Measurements from ENCODE around the gene CRACR2A. TPM values are rescaled to one million over a fixed set of nuclear protein-coding genes. Genes with fewer than 3 reads are reported as not detected.

Gene CRACR2A
- polyA plus RNA-seq, 3 donors = 2.8 to 10.7 (median 5.8) TPM

DNA sequence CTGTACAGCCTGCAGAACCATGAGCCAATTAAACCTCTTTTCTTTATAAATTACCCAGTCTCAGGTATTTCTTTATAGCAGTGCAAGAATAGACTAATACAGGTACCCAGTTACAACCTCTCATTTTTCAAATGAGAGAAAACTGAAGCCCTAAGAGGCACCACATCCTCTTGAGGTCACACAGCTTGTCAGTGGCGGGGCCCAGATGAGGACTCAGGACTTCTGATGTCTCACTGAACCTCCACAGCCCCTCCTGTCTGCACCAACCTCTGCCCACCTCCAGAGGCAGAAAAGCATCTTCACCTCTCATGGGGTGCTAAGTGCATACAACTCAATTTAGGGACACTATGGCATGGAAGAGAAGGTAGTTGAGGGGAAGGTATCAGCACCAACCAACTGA is 120.7 kb downstream of the CRACR2A start:
- Histone ChIP-seq H4K20me1 (ENCODE audit: insufficient read depth, low read length) (no peaks in the 10 kb centered on the region), H3K9me3 (replicated peaks in 1 of 2; ENCODE audit: control insufficient read depth in 1 of 2, insufficient read depth in 1 of 2, low read length in 2 of 2) (no peaks in the 10 kb centered on the region), H3K4me3 (replicated peaks in 1 of 3; ENCODE audit: low read depth in 2 of 3, low read length in 3 of 3) (no peak overlapping the region), H3K27me3 (ENCODE audit: control insufficient read depth in 2 of 2, insufficient read depth in 2 of 2, low read length in 2 of 2) (no peaks in the 10 kb centered on the region), H3K4me1 (ENCODE audit: control insufficient read depth in 1 of 2, insufficient read depth in 2 of 2, low read length in 2 of 2) (no peaks in the 10 kb centered on the region), H3K4me2 (replicated peaks; ENCODE audit: extremely low read depth, low read length, poor library complexity, severe bottlenecking) (no peak overlapping the region), H3K27ac (ENCODE audit: low read depth in 1 of 2, low read length in 2 of 2) (no peak overlapping the region), H2AFZ (ENCODE audit: insufficient read depth, low read depth, low read length, poor library complexity, severe bottlenecking) (no peak overlapping the region), H3K79me2 (ENCODE audit: insufficient read depth, low read length) (no peaks in the 10 kb centered on the region), H3K9ac (ENCODE audit: insufficient read depth, low read length, poor library complexity, severe bottlenecking) (no peak overlapping the region), H3K36me3 (replicated peaks in 1 of 2; ENCODE audit: control insufficient read depth in 1 of 2, insufficient read depth in 2 of 2, low read length in 2 of 2) (peaks cover 45 to 85% of the 10 kb centered on the region in 2 donors)
- TF ChIP-seq CTCF (IDR thresholded peaks at IDR 0.05) = no peak
- Mint-ChIP-seq H3K27me3 (ENCODE audit: low read depth in 3 of 3) (peaks cover 0 to 2% (median 0%) of the 10 kb centered on the region in 3 donors), H3K4me1 (no peaks in the 10 kb centered on the region), H3K27ac (peak overlapping the region in 2 of 7 donors; percentile 19 to 61), H3K4me3 (no peak overlapping the region), H3K9me3 (peaks cover 0 to 4% (median 0%) of the 10 kb centered on the region in 7 donors), H3K36me3 (peaks cover 65 to 70% of the 10 kb centered on the region in 2 donors)
- 92% methylated on average over 1 of the region's 1 CpG for WGBS (ENCODE audit: insufficient coverage)
- no peak for DNase-seq
- intact Hi-C loops (cut with micrococcal nuclease) = no loop called here

GRCh38 chr12:3631759-3632158 is 121.2 kb downstream of the CRACR2A start:
- intact Hi-C loops (cut with micrococcal nuclease) = no loop called here
- no peak overlapping the region for H3K27ac ChIP-seq (ENCODE audit: low read depth in 1 of 2, low read length in 2 of 2)
- no peak overlapping the region for H3K4me3 ChIP-seq (replicated peaks in 1 of 3; ENCODE audit: low read depth in 2 of 3, low read length in 3 of 3)
- H2AFZ ChIP-seq (ENCODE audit: insufficient read depth, low read depth, low read length, poor library complexity, severe bottlenecking) = no peak overlapping the region
- no peak overlapping the region for H3K4me2 ChIP-seq (replicated peaks; ENCODE audit: extremely low read depth, low read length, poor library complexity, severe bottlenecking)
- Mint-ChIP-seq H3K27me3 (ENCODE audit: low read depth in 3 of 3) (peaks cover 0 to 2% (median 0%) of the 10 kb centered on the region in 3 donors), H3K27ac (peak overlapping the region in 2 of 7 donors; percentile 19 to 61), H3K4me3 (no peak overlapping the region), H3K4me1 (no peaks in the 10 kb centered on the region), H3K9me3 (peaks cover 0 to 4% (median 0%) of the 10 kb centered on the region in 7 donors), H3K36me3 (peaks cover 65 to 70% of the 10 kb centered on the region in 2 donors)
- DNase-seq = no peak
- no peaks in the 10 kb centered on the region for H3K9me3 ChIP-seq (replicated peaks in 1 of 2; ENCODE audit: control insufficient read depth in 1 of 2, insufficient read depth in 1 of 2, low read length in 2 of 2)
- H3K4me1 ChIP-seq (ENCODE audit: control insufficient read depth in 1 of 2, insufficient read depth in 2 of 2, low read length in 2 of 2) = no peaks in the 10 kb centered on the region
- H4K20me1 ChIP-seq (ENCODE audit: insufficient read depth, low read length) = no peaks in the 10 kb centered on the region
- no peak overlapping the region for H3K9ac ChIP-seq (ENCODE audit: insufficient read depth, low read length, poor library complexity, severe bottlenecking)
- WGBS (ENCODE audit: insufficient coverage) = no CpG with 5 or more reads among the region's 2 CpGs
- no peaks in the 10 kb centered on the region for H3K79me2 ChIP-seq (ENCODE audit: insufficient read depth, low read length)
- TF ChIP-seq CTCF (IDR thresholded peaks at IDR 0.05) = no peak
- H3K36me3 ChIP-seq (replicated peaks in 1 of 2; ENCODE audit: control insufficient read depth in 1 of 2, insufficient read depth in 2 of 2, low read length in 2 of 2) = peaks cover 45 to 85% of the 10 kb centered on the region in 2 donors
- no peaks in the 10 kb centered on the region for H3K27me3 ChIP-seq (ENCODE audit: control insufficient read depth in 2 of 2, insufficient read depth in 2 of 2, low read length in 2 of 2)

Data from CD14-positive monocyte (primary cell).